Upper lobe of left lung (tissue), 4 donors: Measurements from ENCODE around the gene CLDN2.

Experiments
- CTCF ChIP-seq, 6 experiments: fragments of 450-650 bp in 4 of 6; fragments of 200-600 bp in 2 of 6; sonication (generic) in 2 of 6; IDR thresholded peaks; one replicate each; pipeline ENCODE4 v1.5.1; 2016 to 2019; ENCODE audit warnings: antibody characterized with exemption in 6 of 6
- EP300 ChIP-seq, 4 donors: sonication (generic); formaldehyde crosslinking; IDR thresholded peaks; one replicate each; pipeline ENCODE4 v1.5.1; 2017; ENCODE audit warnings: antibody characterized with exemption in 4 of 4, control low read depth in 2 of 4
- POLR2A ChIP-seq, 4 donors: fragments of 450-650 bp; IDR thresholded peaks; one replicate each; pipeline ENCODE4 v1.5.1; 2016 to 2017; ENCODE audit warnings: antibody characterized with exemption in 4 of 4, mild to moderate bottlenecking in 2 of 4
- POLR2AphosphoS5 ChIP-seq, 2 donors: sonication (generic); formaldehyde crosslinking; IDR thresholded peaks; one replicate each; pipeline ENCODE4 v1.5.1; 2017; ENCODE audit warnings: antibody characterized with exemption in 2 of 2

DNA sequence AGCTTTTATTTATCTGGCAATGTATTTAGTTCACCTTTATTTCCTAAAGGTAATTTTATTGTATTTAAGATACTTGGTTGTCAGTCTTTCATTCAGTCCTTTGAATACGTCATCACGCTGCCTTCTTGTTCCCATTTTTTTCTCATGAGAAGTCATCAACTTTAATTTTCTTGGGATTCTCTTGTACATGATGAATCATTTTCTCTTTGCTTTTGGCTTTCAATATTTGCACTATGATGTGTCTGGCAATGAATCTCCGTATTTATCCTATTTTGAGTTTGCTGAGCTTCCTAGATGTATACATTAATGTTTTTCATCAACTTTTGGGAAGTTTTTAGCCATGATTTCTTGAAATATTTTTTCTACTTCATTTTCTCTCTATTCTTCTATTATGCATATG is 28.4 kb downstream of the CLDN2 start:
- TF ChIP-seq POLR2AphosphoS5 (IDR thresholded peaks at IDR 0.05) (no peak), CTCF (IDR thresholded peaks at IDR 0.05) (no peak), EP300 (IDR thresholded peaks at IDR 0.05) (no peak), POLR2A (IDR thresholded peaks at IDR 0.05) (no peak)
